Measurements from ENCODE around the gene SLC35A2.

SLC35A2 gene

GRCh38 chrX:48927123-48927522 is 15.7 kb upstream of the SLC35A2 start:
- DNase-seq, result no peak

DNA sequence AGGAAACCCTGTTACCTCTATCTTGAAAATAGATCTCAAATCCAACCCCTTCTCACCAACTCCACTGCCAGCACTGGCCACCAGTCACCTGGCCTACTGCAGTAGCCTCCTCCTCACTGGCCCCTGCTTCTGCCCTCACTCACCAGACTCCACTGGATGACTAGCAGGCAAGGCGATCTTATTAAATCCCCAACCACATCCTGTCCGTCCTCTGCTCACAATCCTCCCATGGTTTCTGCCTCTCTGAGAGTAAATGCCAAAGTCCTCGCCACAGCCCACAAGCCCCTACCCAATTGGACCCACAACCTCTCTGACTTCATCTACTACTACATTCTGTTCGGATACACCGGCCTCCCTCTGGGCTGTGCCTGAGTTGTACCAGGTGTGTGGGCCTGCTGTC is 12.8 kb upstream of the SLC35A2 start:
- DNase-seq, result no peak

DNA sequence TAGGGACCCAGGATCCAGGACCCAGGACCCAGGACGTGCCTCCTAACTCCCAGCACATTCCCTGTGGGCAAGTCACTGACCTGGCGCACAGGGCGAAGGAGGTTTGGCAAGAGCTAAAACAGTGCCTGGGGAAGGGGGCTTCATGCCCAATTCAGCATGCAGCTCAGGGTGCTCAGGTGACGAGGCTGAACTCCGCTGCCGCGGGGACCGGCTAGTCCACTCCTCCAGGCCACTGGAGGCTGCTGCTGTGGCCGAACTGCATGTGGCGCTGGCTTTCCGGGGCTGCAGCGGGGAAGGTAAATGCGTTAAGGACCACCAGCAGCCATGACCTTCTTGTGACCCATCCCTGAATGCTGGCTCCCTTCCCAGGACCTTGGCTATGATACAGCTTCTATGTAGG is 12.3 kb upstream of the SLC35A2 start:
- no peak for DNase-seq

DNA sequence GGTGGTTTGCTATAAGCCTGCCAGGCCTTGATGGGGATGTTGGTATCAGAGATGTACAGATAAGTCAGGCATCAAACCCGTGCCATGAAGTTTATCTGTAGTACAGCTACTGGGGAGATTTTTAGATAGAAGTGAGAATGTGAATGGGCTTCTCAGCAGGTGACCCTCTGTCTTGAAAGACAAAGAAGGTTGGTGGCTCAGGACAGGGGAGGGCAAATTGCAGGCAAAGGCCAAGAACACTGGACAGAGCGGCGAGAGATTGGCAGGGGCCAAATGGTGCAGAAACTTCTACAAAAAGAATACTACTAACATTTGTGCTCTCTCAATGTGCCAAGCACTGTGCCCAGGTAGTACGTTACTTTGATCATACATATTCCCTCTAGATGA is 9.3 kb upstream of the SLC35A2 start:
- DNase-seq, result no peak

DNA sequence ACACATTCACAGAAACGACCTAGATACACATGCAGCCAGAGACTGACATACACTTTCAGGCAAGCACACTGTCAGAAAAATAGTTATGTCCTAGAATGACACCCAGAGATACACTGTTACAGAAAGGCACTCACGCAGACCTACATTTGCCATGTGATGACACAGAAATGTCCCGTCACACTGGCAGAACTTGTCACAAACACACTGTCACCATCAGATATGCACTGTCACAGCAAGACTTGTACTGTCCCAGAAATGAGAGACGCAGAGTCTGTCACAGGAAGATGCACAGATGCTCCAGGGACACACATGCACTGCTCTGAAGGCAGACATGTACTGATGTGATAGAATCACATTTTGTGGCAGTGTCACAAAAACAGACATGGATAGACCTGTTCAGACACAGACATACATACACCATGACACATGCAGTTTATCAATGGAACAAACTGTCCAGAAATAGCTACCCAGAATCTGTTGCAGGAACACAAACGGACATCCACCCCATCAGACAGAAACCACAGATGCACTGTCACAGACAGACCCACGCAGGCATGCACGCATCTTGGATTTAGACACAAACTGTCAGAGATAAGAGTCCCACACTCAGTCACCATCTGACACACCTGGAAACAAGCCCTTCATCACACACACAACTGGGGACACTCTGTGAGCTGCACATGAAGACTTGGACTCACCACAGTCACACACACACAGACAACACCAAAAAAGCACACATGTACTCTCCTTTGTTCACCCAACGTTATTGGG is 8.7 kb upstream of the SLC35A2 start:
- DNase-seq, result no peak

DNA sequence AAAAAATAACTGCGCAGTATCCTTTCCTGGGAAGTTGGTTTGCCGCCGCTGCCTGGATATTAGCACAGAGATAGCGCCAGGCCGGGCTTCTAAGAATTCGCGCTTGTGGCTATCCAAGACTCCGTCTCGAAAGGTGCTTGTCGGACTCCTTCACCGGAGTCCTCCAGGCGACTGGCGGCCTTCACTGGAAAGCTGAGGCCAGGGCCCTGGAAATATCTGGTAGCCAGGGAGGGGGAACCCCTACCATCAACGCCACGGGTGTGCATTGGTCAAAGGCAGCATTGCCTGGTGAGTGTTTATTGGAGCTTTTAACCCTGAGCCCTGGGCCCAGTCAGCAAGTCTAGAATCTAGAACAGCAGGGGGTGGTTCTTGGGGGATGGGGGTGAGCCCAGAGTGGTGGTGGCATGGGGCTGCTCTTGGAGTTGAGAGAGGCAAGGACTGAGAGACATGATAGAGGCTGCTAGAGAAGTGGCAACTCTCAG is 8.0 kb upstream of the SLC35A2 start:
- DNase-seq, result peak; percentile 28

GRCh38 chrX:48918643-48919340 is 7.3 kb upstream of the SLC35A2 start, which contains the start of gene PIM2:
Gene PIM2, minus strand, starts transcription at chrX:48919024. Its CDS starts 190 bp downstream, at chrX:48918834.
- peak; percentile 92 for DNase-seq

DNA sequence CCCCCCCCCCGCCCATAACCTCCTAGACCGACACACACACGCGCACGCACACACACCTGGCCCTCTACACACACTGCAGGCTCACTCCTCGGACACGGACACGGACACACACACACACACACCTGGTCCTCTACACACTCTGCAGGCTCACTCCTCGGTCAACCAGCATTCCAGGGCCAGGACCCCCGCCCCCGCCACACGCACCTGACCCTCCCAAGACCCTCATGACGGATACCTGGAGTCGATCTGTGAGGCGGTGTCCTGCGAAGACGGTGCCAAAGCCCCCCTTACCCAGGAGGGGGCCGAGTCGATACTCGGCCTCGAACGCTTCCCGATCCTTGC is 6.8 kb upstream of the SLC35A2 start:
- no peak for DNase-seq

DNA sequence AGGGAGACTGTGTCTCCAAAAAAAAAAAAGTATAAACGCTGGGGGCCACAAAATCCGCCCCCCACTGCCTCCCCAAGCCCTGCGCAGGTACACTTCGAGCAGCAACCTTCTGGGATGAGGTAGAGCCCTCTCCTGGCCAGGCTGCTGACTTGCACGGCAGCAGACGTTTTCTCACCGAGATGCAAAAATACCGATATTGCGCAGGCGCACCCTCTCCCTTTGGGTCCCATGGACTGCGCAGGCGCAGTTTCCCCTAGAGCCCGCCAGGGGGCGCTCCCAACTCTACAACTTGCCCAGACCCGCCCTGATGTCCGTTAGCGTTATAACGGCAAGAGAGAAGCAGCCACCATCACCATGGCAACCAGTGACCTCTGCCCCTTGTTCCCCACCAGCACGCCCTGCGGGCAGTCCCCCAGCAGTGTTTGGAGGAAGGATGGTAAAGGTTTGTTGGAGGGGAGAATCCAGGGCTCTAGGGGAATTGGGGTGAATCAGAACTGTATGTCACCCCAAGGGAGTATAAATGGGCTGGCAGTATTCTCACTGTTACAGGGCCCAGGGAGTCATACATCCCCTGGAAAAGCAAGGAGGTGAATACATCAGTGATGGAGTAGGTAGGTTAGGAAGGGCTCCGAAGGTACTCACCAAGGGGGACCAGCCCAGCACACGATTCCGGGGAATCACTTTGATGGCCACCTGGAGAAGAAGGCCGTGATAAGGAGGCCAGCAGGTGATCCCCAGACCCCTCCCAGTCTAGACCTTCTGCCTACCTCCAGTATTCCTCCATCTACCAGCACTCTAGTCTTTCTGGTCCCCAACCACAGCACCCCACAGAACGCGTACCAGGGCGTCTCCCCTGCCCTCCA is 5.9 kb upstream of the SLC35A2 start:
- DNase-seq, result peak; percentile 92

DNA sequence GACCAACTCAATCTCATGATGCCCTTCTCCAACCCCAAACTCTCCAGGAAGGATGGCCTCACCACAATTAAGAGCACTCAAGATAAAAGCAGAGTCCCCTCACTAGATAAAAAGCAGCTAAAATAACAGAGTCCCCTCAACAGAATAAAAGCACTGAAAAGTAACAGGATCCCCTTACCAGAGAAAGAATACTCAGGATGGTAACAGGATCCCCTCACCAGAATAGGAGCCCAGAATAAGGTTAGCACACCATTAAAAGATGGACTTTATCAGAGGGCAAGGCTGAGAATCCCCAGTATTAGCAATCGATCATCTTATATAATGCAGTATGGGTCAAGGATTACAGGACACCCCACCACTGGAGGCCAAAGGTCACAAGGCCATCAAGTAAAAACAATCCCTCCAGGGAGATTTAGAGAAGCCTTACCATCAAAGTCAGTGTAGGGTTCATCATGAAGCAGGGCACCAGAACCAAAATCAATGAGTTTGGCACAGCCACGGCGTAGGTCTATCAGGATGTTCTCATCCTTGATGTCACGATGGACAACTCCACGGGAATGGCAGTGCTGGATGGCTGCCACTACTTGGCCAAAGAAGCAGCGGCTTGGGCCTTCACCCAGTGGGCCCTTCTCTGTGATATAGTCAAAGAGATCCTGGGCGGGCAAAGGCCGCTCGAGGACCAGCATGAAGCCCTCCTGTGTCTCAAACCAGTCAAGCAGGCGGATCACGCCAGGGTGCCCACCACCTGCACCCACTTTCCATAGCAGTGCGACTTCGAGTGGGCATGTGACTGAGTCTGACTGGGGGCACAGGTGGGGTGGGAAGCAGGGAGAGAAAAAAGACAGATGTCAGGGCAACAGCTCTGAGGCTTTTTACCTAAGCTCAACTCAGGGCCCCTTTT is 3.4 kb upstream of the SLC35A2 start:
- DNase-seq, result no peak

DNA sequence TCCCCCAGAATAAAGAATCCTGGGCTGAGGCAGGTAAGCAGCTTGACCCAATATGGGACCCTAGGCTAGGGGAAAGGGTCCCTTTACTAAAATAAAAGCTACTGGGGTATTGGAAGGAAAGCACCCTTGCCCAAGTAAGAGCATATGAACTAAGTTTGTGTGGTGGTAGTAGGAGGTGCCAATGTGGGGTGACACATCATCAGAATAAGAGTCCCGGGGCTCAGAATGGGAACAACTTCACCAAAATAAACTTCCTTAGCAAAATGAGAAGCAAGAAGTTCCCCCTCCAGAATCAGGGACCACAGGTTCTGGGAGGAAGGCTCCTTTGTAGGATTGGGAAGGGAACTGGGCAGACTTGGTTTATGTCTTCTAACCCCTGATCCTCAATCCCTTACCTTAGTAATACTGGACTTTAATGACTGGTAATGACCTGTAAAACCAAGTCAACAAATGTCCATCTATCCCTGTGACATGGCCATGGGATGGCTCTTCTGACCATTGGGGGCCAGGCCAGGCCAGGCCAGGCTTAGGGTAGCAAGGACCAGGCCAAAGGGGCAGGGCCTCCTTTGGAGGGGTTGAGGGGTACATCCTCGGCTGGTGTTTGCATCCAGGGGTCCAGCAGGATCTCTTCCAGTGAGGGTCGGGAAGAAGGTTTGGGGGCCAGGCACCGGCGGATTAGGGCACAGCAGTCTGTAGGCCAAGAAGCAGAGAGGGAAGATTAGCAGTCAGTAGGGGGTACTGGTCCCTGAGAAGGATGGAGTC is 2.3 kb upstream of the SLC35A2 start:
- no peak for DNase-seq

- peak; percentile 38 for DNase-seq
These were observed 477 bp downstream of the SLC35A2 start for GRCh38 chrX:48910926-48911411.

GRCh38 chrX:48909703-48910294 is 1.6 kb downstream of the SLC35A2 start:
- DNase-seq, result no peak

- no peak for DNase-seq
These were observed 2.8 kb downstream of the SLC35A2 start for GRCh38 chrX:48908600-48908999.

DNA sequence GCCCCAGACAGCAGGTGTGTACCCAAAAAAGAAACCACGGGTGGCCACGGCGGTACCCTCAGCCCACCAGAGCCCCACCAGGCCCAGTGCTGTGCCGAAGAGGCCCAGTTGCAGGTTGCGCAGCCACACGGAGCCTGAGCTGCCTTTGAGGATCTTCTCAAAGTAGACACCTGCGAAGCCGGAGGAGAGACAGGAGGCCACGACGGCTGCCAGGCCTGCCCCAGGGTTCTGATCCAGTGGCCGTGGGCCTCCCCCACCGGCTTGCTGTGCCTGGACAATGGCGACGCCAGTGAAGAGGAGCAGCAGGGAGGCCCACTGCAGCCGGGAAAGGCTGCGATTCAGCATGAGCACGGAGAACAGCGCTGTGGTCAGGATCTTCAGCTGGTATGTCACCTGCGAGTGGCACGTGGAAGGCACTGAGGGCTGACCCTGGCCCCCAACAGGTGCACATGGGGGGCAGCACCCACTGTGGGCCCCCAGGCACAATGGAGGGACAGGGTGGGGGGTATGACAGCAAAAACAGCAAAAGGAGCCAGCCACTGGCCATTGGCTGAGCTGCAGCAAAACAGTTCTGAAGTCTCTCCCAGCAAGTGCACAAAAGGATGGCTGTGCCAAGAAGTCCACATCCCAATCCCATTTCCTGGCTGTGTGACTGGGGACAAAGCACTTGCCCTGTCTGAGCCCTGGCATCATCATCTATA is 6.2 kb downstream of the SLC35A2 start:
- no peak for DNase-seq

- no peak for DNase-seq
These were observed 6.8 kb downstream of the SLC35A2 start for GRCh38 chrX:48904626-48905025.

- DNase-seq, result no peak
These were observed 7.3 kb downstream of the SLC35A2 start for GRCh38 chrX:48904180-48904579.

- no peak for DNase-seq
These were observed 8.2 kb downstream of the SLC35A2 start for GRCh38 chrX:48903290-48903689.

- DNase-seq, result no peak
These were observed 8.7 kb downstream of the SLC35A2 start for GRCh38 chrX:48902776-48903175.

DNA sequence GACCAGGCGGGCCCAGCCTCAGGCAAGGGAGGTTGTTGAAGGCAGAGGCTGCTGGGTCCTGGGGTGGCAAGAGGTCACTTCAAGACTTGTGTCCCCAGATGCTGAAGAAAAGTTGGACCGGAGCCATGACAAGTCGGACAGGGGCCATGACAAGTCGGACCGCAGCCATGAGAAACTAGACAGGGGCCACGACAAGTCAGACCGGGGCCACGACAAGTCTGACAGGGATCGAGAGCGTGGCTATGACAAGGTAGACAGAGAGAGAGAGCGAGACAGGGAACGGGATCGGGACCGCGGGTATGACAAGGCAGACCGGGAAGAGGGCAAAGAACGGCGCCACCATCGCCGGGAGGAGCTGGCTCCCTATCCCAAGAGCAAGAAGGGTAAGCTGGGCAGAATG is 9.3 kb downstream of the SLC35A2 start:
- DNase-seq, result no peak

All from suppressor macrophage treated with lipopolysaccharide for 4 hours (primary cell).